Vagina (tissue), 2 donors: ENCODE data around the gene CARS2. TPM values are rescaled to one million over a fixed set of nuclear protein-coding genes. Genes with fewer than 3 reads are reported as not detected.
A peak's percentile ranks its signal among the peaks of the same experiment; 100 is the strongest.

Source experiments
- DNase-seq, 2 donors: peaks; one replicate each; pipeline ENCODE4 v3.0.0-alpha.2; 2017; ENCODE audit errors: extremely low spot score in 2 of 2
- H3K27ac ChIP-seq: fragments of 200-600 bp; sonication (generic); one replicate; pipeline ENCODE4 v1.5.1; 2019
- H3K27me3 ChIP-seq: fragments of 200-600 bp; sonication (generic); one replicate; pipeline ENCODE4 v1.5.1; 2019
- H3K36me3 ChIP-seq, 2 donors: fragments of 200-600 bp; sonication (generic); one replicate each; pipeline ENCODE4 v1.5.1; 2017 to 2019
- H3K4me1 ChIP-seq: fragments of 200-600 bp; sonication (generic); one replicate; pipeline ENCODE4 v1.5.1; 2019
- H3K4me3 ChIP-seq, 2 donors: fragments of 200-600 bp; sonication (generic); 1 replicate in 1 of 2; 2 replicates in 1 of 2; pipeline ENCODE4 v1.5.1; 2016 to 2019
- H3K9me3 ChIP-seq: fragments of 200-600 bp; sonication (generic); one replicate; pipeline ENCODE4 v1.5.1; 2019
- POLR2A ChIP-seq, 2 donors: fragments of 450-650 bp; IDR thresholded peaks; one replicate each; pipeline ENCODE4 v1.6.1; 2017; ENCODE audit warnings: antibody characterized with exemption in 2 of 2, mild to moderate bottlenecking in 2 of 2, moderate library complexity in 2 of 2
- POLR2AphosphoS5 ChIP-seq, 2 donors: sonication (generic); formaldehyde crosslinking; IDR thresholded peaks; one replicate each; pipeline ENCODE4 v1.9.0; 2017; ENCODE audit warnings: antibody characterized with exemption in 2 of 2, mild to moderate bottlenecking in 2 of 2, low read depth in 1 of 2; ENCODE audit not compliant: insufficient read depth in 1 of 2
- intact Hi-C: fragments of 100-400 bp; cut with DNase I; formaldehyde crosslinking; loops from one replicate; pipeline ENCODE4 v1.15.1; 2023
- total RNA-seq: library from RNA; depleted of rRNA; stranded (reverse); fragments of >200 nt; gene quantifications from one replicate; pipeline ENCODE4 v1.2.3, GENCODE V29; 2016
- TF ChIP-seq, protein P1 (sequence below), 3 experiments: fragments of 450-650 bp in 2 of 3; fragments of 200-600 bp in 1 of 3; sonication (generic) in 1 of 3; IDR thresholded peaks; one replicate each; pipeline ENCODE4 v1.5.1; 2017 to 2019; ENCODE audit warnings: antibody characterized with exemption in 3 of 3, mild to moderate bottlenecking in 2 of 3, moderate library complexity in 2 of 3

The CARS2 gene
- total RNA-seq, 1 donor from 2014 or later: 65.1 TPM

DNA sequence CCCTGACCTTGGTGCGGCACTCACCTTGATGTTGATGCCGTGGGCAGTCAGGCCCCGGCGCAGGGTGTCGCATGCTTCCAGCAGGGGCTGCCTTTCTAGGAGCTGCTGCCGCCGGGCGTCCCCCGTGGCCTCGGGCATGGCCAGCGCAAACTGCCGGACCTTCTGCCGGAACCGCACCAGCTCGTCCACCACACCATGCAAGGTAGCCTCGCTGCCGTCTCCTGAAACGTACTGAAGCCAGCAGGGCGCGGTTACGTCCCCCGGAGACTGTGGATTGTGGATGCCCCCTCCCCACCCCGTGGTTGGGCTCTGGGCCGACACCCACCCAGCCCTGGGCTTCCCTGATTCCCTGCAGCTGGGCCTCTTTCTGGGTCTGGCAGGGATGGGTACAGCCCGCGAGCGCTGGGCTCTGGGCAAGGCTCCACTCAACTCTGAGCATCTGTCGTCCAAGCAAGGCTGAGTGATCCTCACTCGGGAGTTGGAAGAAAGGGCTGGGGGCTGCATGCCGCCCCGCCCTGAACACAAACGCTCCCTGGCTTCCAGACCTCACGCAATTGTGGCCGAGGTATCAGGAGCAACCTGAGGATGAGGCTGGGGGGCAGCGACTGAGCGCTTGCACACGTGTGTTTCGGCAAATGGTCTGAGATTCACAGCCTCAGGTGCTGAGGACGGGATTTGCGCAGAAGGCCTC lies 63.5 kb downstream of the CARS2 start:
- TF ChIP-seq POLR2A (IDR thresholded peaks at IDR 0.05) (no peak), POLR2AphosphoS5 (IDR thresholded peaks at IDR 0.05; ENCODE audit: insufficient read depth in 1 of 2, low read depth in 1 of 2) (no peak)
- TF ChIP-seq, protein P1, sequence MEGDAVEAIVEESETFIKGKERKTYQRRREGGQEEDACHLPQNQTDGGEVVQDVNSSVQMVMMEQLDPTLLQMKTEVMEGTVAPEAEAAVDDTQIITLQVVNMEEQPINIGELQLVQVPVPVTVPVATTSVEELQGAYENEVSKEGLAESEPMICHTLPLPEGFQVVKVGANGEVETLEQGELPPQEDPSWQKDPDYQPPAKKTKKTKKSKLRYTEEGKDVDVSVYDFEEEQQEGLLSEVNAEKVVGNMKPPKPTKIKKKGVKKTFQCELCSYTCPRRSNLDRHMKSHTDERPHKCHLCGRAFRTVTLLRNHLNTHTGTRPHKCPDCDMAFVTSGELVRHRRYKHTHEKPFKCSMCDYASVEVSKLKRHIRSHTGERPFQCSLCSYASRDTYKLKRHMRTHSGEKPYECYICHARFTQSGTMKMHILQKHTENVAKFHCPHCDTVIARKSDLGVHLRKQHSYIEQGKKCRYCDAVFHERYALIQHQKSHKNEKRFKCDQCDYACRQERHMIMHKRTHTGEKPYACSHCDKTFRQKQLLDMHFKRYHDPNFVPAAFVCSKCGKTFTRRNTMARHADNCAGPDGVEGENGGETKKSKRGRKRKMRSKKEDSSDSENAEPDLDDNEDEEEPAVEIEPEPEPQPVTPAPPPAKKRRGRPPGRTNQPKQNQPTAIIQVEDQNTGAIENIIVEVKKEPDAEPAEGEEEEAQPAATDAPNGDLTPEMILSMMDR (IDR thresholded peaks at IDR 0.05): no peak
- Histone ChIP-seq H3K9me3 (no peaks in the 10 kb centered on the region), H3K27ac (no peak overlapping the region), H3K4me1 (peaks cover 9% of the 10 kb centered on the region), H3K4me3 (no peak overlapping the region), H3K36me3 (peaks cover 0 to 54% of the 10 kb centered on the region in 2 donors), H3K27me3 (no peaks in the 10 kb centered on the region)
- intact Hi-C loops: no loop called here
- DNase-seq: no peak

DNA sequence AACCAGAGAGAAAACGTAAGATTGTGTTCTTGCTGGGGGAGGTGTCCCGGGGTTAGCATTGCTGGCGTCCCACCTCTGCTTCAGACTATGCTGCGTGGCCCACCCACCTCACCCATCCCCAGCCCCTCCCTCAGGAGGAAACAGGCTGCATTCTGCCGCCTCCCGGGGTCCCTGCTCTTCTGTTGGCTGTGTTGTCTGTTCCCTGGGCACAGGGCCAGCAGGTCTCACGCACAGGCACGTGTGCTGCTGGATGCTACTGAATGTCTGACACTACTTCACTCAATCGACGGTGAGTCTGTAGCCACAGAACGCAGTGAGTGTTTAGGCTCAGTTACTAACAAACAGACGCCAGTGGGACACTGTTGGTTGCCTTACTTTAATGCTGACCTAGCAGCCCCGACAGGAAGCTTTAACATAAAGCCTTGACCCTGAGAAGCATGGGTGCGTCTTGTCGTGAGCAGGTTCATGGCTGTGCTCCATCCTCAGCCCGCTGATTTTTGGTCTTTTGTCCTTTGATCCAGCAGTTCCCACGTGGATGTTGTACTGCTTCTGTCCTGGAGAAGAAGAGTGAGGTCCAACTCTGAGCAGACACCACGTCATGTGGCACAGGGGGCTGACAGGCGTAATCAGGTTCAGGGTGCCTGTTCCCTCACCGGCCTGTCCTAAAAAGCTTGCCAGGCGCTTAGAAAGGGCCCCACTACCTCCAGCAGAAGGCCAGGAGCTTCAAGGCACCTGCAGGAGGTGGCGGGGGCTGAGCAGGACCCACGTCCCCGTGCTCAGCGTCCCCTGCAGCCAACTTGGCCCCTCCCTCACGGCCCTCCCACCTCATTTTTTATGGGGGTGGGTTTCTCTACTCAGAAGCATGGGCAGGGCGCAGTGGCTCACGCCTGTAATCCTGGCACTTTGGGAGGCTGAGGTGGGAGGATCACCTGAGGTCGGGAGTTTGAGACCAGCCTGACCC lies 64.6 kb downstream of the CARS2 start:
- H3K4me1 ChIP-seq: peaks cover 9% of the 10 kb centered on the region
- no peak for DNase-seq
- H3K27ac ChIP-seq: no peak overlapping the region
- peaks cover 0 to 65% of the 10 kb centered on the region in 2 donors for H3K36me3 ChIP-seq
- H3K9me3 ChIP-seq: no peaks in the 10 kb centered on the region
- peak in 1 of 2 donors; percentile 19 for TF ChIP-seq POLR2AphosphoS5 (IDR thresholded peaks at IDR 0.05; ENCODE audit: insufficient read depth in 1 of 2, low read depth in 1 of 2)
- TF ChIP-seq, protein P1 (IDR thresholded peaks at IDR 0.05): no peak
- no peaks in the 10 kb centered on the region for H3K27me3 ChIP-seq
- no peak overlapping the region for H3K4me3 ChIP-seq
- intact Hi-C loops: no loop called here

DNA sequence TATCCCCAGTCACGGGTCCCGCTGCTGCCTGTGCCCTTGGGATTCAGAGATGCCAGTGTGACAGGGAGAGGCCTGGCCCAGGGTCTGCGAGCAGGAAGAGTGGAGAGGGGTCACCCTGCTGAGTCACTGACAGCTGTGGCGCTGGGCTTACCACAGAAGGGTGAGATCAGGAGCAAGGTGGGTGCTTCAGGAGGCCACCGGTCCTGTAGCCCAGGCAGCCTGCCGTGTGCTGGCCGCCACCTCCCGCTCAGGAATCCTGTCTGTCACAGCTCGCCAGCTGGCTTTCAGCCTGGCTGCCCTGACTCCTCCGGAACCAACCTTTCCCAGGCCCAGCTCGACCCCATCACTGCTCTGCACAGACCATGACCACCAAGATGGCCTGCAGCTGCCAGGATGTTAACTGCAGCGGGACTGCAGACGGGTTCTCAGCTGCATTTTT lies 65.3 kb downstream of the CARS2 start:
- Histone ChIP-seq H3K9me3 (no peaks in the 10 kb centered on the region), H3K27me3 (no peaks in the 10 kb centered on the region), H3K27ac (no peak overlapping the region), H3K4me1 (peaks cover 9% of the 10 kb centered on the region), H3K36me3 (peaks cover 0 to 73% of the 10 kb centered on the region in 2 donors), H3K4me3 (no peak overlapping the region)
- intact Hi-C loops: no loop called here
- TF ChIP-seq POLR2AphosphoS5 (IDR thresholded peaks at IDR 0.05; ENCODE audit: insufficient read depth in 1 of 2, low read depth in 1 of 2) (no peak), POLR2A (IDR thresholded peaks at IDR 0.05) (no peak)
- TF ChIP-seq, protein P1 (IDR thresholded peaks at IDR 0.05): no peak
- no peak for DNase-seq

DNA sequence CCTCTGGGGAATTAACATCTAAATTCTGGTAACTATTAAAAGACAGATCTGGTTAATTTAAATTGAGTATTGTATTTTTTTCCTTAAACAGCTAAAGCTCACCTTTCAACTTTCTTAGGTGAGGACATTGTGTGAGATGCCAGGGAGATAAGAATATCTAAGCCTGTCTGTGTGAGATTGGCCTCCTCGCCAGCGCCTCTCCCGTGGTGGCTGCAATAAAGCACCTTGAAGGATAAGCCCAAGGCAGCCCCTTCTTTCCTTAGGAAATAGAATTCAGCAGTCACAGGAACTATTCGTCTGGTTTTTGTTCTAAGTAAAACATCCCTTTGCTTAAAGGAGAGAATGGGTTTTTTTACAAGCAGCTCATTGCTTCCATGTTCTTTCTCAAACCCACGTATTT lies 66.0 kb downstream of the CARS2 start:
- intact Hi-C loops: no loop called here

More for the DNA sequence above, 66.0 kb downstream of the CARS2 start:
- Histone ChIP-seq H3K27me3 (no peaks in the 10 kb centered on the region), H3K4me3 (no peak overlapping the region), H3K27ac (no peak overlapping the region), H3K9me3 (no peaks in the 10 kb centered on the region), H3K4me1 (peaks cover 9% of the 10 kb centered on the region), H3K36me3 (peaks cover 0 to 76% of the 10 kb centered on the region in 2 donors)
- no peak for TF ChIP-seq POLR2A (IDR thresholded peaks at IDR 0.05)
- TF ChIP-seq, protein P1 (IDR thresholded peaks at IDR 0.05): no peak
- no peak for TF ChIP-seq POLR2AphosphoS5 (IDR thresholded peaks at IDR 0.05; ENCODE audit: insufficient read depth in 1 of 2, low read depth in 1 of 2)
- DNase-seq: no peak
